Chondrocyte (in vitro differentiated cells): ENCODE measurements around the gene ADAP1. TPM values are rescaled to one million over a fixed set of nuclear protein-coding genes. Genes with fewer than 3 reads are reported as not detected.
A peak's percentile ranks its signal among the peaks of the same experiment; 100 is the strongest.

Experiments used
- DNase-seq: peaks from one replicate; pipeline ENCODE4 v3.0.0; 2021; ENCODE audit warnings: mixed read lengths, low spot score
- H3K27ac Mint-ChIP-seq: one replicate; pipeline ENCODE4 v1.8.0; 2021; ENCODE audit warnings: mild to moderate bottlenecking, moderate library complexity, mixed read lengths; ENCODE audit not compliant: unreplicated experiment
- H3K27me3 Mint-ChIP-seq: 2 replicates; pipeline ENCODE4 v1.8.0; 2021; ENCODE audit warnings: low read depth, mixed read lengths
- H3K36me3 Mint-ChIP-seq: 2 replicates; pipeline ENCODE4 v1.8.0; 2021; ENCODE audit warnings: low read depth, mixed read lengths
- H3K4me1 Mint-ChIP-seq: 2 replicates; pipeline ENCODE4 v1.8.0; 2021; ENCODE audit warnings: low read depth, mild to moderate bottlenecking, mixed read lengths
- H3K4me3 Mint-ChIP-seq: one replicate; pipeline ENCODE4 v1.8.0; 2021; ENCODE audit warnings: mild to moderate bottlenecking, moderate library complexity, mixed read lengths; ENCODE audit not compliant: unreplicated experiment
- H3K9me3 Mint-ChIP-seq: 2 replicates; pipeline ENCODE4 v1.8.0; 2021; ENCODE audit warnings: low read depth, mixed read lengths
- total RNA-seq: library from RNA; stranded (reverse); gene quantifications from 3 replicates; pipeline ENCODE4 v1.2.1, GENCODE V29; 2021
- TF ChIP-seq, protein P1 (sequence below): fragments of 200-600 bp; sonication (generic); IDR thresholded peaks from 2 replicates; pipeline ENCODE4 v1.5.0; 2021; ENCODE audit warnings: antibody characterized with exemption, mild to moderate bottlenecking, moderate library complexity

Gene ADAP1
- total RNA-seq, 1 donor from 2014 or later = 6.7 TPM

GRCh38 chr7:921071-921461 is 33.4 kb downstream of the ADAP1 start:
- TF ChIP-seq, protein P1, sequence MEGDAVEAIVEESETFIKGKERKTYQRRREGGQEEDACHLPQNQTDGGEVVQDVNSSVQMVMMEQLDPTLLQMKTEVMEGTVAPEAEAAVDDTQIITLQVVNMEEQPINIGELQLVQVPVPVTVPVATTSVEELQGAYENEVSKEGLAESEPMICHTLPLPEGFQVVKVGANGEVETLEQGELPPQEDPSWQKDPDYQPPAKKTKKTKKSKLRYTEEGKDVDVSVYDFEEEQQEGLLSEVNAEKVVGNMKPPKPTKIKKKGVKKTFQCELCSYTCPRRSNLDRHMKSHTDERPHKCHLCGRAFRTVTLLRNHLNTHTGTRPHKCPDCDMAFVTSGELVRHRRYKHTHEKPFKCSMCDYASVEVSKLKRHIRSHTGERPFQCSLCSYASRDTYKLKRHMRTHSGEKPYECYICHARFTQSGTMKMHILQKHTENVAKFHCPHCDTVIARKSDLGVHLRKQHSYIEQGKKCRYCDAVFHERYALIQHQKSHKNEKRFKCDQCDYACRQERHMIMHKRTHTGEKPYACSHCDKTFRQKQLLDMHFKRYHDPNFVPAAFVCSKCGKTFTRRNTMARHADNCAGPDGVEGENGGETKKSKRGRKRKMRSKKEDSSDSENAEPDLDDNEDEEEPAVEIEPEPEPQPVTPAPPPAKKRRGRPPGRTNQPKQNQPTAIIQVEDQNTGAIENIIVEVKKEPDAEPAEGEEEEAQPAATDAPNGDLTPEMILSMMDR = no peak
- Mint-ChIP-seq H3K4me3 (no peak overlapping the region), H3K27me3 (no peaks in the 10 kb centered on the region), H3K27ac (no peak overlapping the region), H3K36me3 (no peaks in the 10 kb centered on the region), H3K4me1 (peaks cover 20% of the 10 kb centered on the region), H3K9me3 (no peaks in the 10 kb centered on the region)
- no peak for DNase-seq

DNA sequence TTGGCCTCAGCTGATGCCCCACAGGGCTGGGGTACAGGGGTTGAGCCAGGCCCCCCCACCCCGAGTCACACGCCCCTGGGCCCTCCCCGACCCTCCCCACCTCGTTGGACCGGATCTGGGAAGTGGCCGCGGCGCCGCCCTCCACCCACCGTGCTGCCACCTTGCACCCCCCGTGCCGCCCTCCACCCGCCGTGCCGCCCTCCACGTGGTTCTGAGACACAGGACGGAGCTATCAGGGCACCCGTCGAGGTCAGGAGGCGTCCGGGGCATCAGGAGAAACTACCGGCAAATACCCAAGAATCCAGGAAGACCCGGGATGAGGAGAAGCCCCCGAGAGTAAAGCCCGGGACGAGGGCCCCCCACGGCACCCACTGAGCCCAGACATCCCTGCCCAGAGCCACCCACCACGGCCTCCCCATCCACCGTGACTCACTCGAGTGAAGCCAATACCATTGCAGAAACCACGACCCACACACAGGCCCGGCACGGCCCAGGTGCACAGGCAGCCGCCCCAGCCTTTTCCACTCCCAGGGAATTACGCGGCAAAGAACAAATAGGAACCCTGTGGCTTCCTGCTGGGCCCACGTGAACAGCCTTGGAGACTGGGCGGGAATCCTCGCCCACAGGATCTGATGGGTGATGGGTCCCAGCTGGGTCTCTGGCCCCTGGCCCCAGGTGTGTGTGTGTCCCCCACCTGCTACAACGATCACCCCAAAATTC is 34.0 kb downstream of the ADAP1 start:
- Mint-ChIP-seq H3K4me3 (no peak overlapping the region), H3K4me1 (peaks cover 23% of the 10 kb centered on the region), H3K9me3 (no peaks in the 10 kb centered on the region), H3K27me3 (no peaks in the 10 kb centered on the region), H3K27ac (no peak overlapping the region), H3K36me3 (no peaks in the 10 kb centered on the region)
- TF ChIP-seq, protein P1 = no peak
- peak; percentile 83 for DNase-seq

- peak; percentile 78 for DNase-seq
- Mint-ChIP-seq H3K36me3 (no peaks in the 10 kb centered on the region), H3K4me3 (no peak overlapping the region), H3K27ac (no peak overlapping the region), H3K27me3 (no peaks in the 10 kb centered on the region), H3K9me3 (no peaks in the 10 kb centered on the region), H3K4me1 (peaks cover 22% of the 10 kb centered on the region)
- TF ChIP-seq, protein P1 = no peak
These were observed 34.5 kb downstream of the ADAP1 start for GRCh38 chr7:919924-920341.

- H3K4me3 Mint-ChIP-seq = no peak overlapping the region
- no peaks in the 10 kb centered on the region for H3K9me3 Mint-ChIP-seq
- H3K4me1 Mint-ChIP-seq = peaks cover 15% of the 10 kb centered on the region
- no peak overlapping the region for H3K27ac Mint-ChIP-seq
- peak; percentile 75 for DNase-seq
- TF ChIP-seq, protein P1 = no peak
- H3K36me3 Mint-ChIP-seq = no peaks in the 10 kb centered on the region
- H3K27me3 Mint-ChIP-seq = no peaks in the 10 kb centered on the region
These were observed 35.4 kb downstream of the ADAP1 start for GRCh38 chr7:919114-919442.

DNA sequence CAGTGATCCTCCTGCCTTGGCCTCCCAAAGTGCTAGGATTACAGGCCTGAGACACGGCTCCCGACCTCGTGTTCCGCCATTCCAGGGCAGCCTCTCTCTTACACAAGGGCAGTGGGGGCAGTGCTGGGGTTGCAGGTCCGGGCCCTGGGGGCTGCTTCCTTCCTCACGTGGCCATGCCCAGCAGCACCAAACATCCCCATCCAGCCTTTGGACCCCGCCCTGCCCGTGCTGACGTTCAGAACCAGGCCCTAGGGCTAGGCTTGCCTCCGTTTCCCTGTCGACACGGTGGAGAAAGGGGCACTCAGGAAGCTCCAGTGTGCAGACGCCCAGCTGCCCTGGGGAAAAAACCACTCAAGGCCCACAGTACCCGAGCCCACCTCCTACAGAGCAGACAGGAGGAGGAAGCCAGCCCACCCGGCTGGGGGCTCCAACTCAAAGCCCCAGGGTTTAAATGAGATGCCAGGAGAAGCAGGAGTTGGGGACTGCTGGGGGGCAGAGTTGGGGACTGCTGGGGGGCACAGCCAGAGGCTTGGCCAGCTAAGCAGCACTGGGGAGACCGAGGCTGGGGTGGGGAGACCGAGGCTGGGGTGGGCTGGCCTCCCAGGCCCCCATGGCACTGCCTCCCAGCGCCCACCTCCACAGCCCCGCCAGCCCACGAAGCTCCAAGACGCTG is 35.9 kb downstream of the ADAP1 start:
- H3K27me3 Mint-ChIP-seq = no peaks in the 10 kb centered on the region
- H3K4me3 Mint-ChIP-seq = no peak overlapping the region
- TF ChIP-seq, protein P1 = no peak
- no peak overlapping the region for H3K27ac Mint-ChIP-seq
- no peaks in the 10 kb centered on the region for H3K9me3 Mint-ChIP-seq
- peaks cover 15% of the 10 kb centered on the region for H3K4me1 Mint-ChIP-seq
- no peaks in the 10 kb centered on the region for H3K36me3 Mint-ChIP-seq
- DNase-seq = peak; percentile 68
